Measurements from ENCODE around the gene ACP4.
A peak's percentile ranks its signal among the peaks of the same experiment; 100 is the strongest.

ACP4 gene

DNA sequence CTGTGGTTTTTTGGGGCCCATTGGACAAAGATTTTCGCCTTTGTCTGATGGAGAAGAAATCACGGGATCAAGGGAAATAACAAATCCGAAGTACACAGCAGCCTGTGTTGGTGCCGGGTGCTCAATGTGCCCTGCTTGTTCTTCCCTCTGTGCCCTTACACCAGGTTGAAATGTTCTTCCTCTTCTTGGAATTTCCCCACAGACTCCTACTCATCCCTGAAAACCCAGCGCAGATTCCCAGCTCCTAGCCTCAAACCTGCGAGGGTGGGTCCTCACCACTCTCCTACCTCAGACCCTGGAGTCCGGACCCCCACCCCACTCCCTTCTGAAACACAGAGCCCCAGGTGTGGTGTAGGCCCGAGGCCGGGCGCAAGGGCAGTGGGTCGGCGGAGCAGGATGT lies 4.9 kb upstream of the ACP4 start:
- Mint-ChIP-seq H3K27me3 (peaks cover 15% of the 10 kb centered on the region), H3K4me1 (ENCODE audit: low read depth) (no peaks in the 10 kb centered on the region), H3K36me3 (ENCODE audit: low read depth) (no peaks in the 10 kb centered on the region), H3K9me3 (no peaks in the 10 kb centered on the region), H3K4me3 (no peak overlapping the region), H3K27ac (no peak overlapping the region)

DNA sequence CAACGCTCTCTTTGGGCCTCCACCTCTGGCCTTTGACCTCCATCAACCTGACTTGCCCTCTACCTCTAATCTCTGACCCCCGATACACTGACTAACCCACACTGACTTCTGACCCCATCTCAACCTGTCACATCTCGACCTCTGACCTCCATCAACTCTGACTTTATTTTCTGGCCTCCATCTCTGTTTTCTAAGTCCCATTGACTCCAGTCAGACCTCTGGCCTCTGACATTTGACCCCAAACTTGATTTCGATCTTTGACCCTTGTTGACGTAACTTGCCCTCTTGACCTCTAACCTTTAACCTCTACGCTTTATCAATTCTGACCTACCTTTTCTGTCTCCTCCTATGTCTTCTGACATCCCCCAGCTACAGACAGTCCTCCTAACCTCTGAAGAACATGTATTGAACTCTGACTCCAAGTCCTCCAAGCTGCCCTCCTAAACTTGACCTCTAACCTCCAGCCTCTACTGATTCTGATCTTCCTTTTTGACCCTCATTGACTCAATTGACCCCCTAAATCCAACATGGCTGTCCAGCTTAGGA lies 780 bp downstream of the ACP4 start:
- Mint-ChIP-seq H3K4me3 (no peak overlapping the region), H3K27me3 (no peaks in the 10 kb centered on the region), H3K27ac (no peak overlapping the region), H3K36me3 (ENCODE audit: low read depth) (no peaks in the 10 kb centered on the region), H3K4me1 (ENCODE audit: low read depth) (peaks cover 3% of the 10 kb centered on the region), H3K9me3 (no peaks in the 10 kb centered on the region)

DNA sequence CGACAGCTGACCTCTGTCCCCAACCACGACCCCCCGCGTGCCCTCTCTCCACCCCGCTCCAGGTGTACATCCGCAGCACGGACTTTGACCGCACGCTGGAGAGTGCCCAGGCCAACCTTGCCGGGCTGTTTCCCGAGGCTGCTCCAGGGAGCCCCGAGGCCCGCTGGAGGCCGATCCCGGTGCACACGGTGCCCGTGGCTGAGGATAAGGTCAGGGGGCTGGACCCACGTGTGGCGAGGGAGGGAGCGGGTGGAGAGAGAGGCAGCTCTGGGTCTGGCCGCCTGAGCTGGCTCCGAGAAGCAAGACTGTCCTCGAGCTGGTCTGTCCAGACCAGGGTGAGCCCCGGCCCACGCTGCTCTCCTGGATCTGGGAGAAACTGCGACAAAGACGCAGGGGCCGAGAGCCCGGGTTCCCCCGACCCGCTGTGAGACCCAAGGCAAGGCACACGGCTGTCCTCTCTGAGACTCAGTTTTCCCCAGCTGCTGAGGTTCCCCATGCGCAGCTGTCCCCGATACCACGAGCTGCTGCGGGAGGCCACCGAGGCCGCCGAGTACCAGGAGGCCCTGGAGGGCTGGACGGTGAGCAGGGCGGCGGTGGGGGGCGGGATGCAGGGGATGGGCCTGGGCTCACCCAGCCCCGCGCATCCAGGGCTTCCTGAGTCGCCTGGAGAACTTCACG lies 1.5 kb downstream of the ACP4 start:
- Mint-ChIP-seq H3K36me3 (ENCODE audit: low read depth) (no peaks in the 10 kb centered on the region), H3K4me1 (ENCODE audit: low read depth) (peaks cover 3% of the 10 kb centered on the region), H3K27me3 (no peaks in the 10 kb centered on the region), H3K27ac (no peak overlapping the region), H3K4me3 (no peak overlapping the region), H3K9me3 (no peaks in the 10 kb centered on the region)

GRCh38 chr19:50792272-50793250 lies 2.3 kb downstream of the ACP4 start:
- peaks cover 3% of the 10 kb centered on the region for H3K4me1 Mint-ChIP-seq (ENCODE audit: low read depth)
- H3K27ac Mint-ChIP-seq: no peak overlapping the region
- H3K27me3 Mint-ChIP-seq: no peaks in the 10 kb centered on the region
- H3K9me3 Mint-ChIP-seq: no peaks in the 10 kb centered on the region
- H3K36me3 Mint-ChIP-seq (ENCODE audit: low read depth): peaks cover 7% of the 10 kb centered on the region
- no peak overlapping the region for H3K4me3 Mint-ChIP-seq

GRCh38 chr19:50793558-50794065 lies 3.4 kb downstream of the ACP4 start:
- H3K4me1 Mint-ChIP-seq (ENCODE audit: low read depth): peaks cover 3% of the 10 kb centered on the region
- H3K27ac Mint-ChIP-seq: peak overlapping the region; percentile 26
- no peak overlapping the region for H3K4me3 Mint-ChIP-seq
- no peaks in the 10 kb centered on the region for H3K9me3 Mint-ChIP-seq
- H3K27me3 Mint-ChIP-seq: no peaks in the 10 kb centered on the region
- H3K36me3 Mint-ChIP-seq (ENCODE audit: low read depth): peaks cover 16% of the 10 kb centered on the region

- Mint-ChIP-seq H3K36me3 (ENCODE audit: low read depth) (peaks cover 16% of the 10 kb centered on the region), H3K27me3 (no peaks in the 10 kb centered on the region), H3K4me1 (ENCODE audit: low read depth) (peaks cover 3% of the 10 kb centered on the region), H3K4me3 (peak overlapping the region; percentile 17), H3K9me3 (no peaks in the 10 kb centered on the region), H3K27ac (peak overlapping the region; percentile 38)
These were observed 4.1 kb downstream of the ACP4 start for GRCh38 chr19:50794074-50794875.

DNA sequence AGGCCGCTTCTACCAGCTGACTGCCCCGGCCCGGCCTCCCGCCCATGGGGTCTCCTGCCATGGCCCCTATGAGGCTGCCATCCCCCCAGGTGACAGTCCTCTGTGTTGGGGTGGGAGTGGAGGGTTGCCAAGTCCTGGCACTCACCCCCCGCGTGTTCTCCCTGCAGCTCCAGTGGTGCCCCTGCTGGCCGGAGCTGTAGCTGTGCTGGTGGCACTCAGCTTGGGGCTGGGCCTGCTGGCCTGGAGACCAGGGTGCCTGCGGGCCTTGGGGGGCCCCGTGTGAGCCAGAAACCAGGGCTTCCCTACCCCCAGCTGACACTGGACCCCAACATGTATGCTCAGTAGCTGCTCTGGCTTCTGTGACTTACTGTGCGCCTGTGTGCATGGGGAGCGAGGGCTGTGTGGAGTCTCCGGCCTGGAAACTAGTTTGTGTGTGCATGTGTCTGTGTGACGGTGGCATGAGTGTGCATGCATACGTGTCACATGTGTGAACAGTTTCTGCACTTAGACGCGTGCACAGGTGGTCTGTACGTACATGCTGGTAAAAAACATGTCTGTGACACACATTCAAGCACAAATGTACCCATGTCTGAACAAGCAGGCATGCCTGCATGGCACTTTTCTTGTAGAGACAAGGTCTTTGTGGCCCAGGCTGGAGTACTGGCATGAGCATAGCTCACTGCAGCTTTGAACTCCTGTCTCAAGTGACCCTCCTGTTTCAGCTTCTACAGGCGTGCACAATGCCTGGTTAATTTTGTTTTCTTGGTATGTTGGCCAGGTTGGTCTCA lies 4.9 kb downstream of the ACP4 start:
- Mint-ChIP-seq H3K4me1 (ENCODE audit: low read depth) (peaks cover 4% of the 10 kb centered on the region), H3K27ac (peak overlapping the region; percentile 70), H3K27me3 (no peaks in the 10 kb centered on the region), H3K4me3 (peak overlapping the region; percentile 16), H3K9me3 (no peaks in the 10 kb centered on the region), H3K36me3 (ENCODE audit: low read depth) (peaks cover 19% of the 10 kb centered on the region)

DNA sequence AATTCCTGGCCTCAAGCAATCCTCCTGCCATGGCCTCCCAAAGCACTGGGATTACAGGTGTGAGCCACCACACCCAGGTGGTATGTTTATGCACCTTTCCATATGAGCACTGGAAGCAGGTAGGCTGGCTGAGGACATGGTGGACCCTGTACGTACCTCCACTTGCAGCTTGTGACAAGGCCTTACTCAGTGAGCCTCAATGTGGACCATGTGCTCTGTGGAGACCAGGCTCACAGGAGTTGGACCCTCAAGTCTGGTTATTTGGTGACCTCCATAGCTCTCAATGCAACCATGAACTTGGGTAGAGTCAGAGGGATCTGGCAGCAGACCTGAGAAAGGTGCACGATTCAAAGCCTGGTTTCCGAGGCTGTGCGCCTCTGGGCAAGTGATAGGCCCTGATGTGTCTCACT lies 5.5 kb downstream of the ACP4 start:
- H3K9me3 Mint-ChIP-seq: no peaks in the 10 kb centered on the region
- peak overlapping the region; percentile 77 for H3K27ac Mint-ChIP-seq
- H3K36me3 Mint-ChIP-seq (ENCODE audit: low read depth): peaks cover 23% of the 10 kb centered on the region
- peaks cover 7% of the 10 kb centered on the region for H3K4me1 Mint-ChIP-seq (ENCODE audit: low read depth)
- H3K4me3 Mint-ChIP-seq: no peak overlapping the region
- no peaks in the 10 kb centered on the region for H3K27me3 Mint-ChIP-seq

DNA sequence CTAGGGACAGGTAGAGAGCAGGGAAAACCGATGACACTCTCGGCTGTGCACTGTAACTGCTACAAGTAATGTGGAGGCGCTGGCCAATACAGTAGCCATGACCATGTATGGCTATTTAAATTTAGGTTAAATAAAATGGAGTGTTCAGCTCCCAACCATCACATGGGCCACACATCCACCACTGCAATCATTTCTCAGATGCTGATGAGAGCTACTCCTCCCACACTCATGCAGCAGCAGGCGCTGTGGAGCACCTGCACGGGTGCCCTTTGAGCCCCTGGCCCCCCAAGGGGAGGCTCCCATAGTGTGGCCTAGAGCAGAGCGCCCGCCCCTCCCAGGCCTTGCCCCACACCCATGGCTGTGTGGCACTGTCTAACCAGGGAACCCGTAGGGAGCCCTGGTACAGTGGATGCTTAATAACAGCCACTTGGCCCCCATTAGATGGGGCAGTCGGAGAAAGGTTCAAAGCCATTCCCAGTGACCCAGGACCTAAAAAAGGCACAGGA lies 6.0 kb downstream of the ACP4 start:
- no peaks in the 10 kb centered on the region for H3K27me3 Mint-ChIP-seq
- H3K36me3 Mint-ChIP-seq (ENCODE audit: low read depth): peaks cover 28% of the 10 kb centered on the region
- peaks cover 12% of the 10 kb centered on the region for H3K4me1 Mint-ChIP-seq (ENCODE audit: low read depth)
- H3K9me3 Mint-ChIP-seq: no peaks in the 10 kb centered on the region
- peak overlapping the region; percentile 77 for H3K27ac Mint-ChIP-seq
- H3K4me3 Mint-ChIP-seq: no peak overlapping the region

GRCh38 chr19:50796634-50797428 lies 6.6 kb downstream of the ACP4 start:
- Mint-ChIP-seq H3K27me3 (no peaks in the 10 kb centered on the region), H3K4me3 (no peak overlapping the region), H3K4me1 (ENCODE audit: low read depth) (peaks cover 16% of the 10 kb centered on the region), H3K9me3 (no peaks in the 10 kb centered on the region), H3K36me3 (ENCODE audit: low read depth) (peaks cover 31% of the 10 kb centered on the region), H3K27ac (no peak overlapping the region)

DNA sequence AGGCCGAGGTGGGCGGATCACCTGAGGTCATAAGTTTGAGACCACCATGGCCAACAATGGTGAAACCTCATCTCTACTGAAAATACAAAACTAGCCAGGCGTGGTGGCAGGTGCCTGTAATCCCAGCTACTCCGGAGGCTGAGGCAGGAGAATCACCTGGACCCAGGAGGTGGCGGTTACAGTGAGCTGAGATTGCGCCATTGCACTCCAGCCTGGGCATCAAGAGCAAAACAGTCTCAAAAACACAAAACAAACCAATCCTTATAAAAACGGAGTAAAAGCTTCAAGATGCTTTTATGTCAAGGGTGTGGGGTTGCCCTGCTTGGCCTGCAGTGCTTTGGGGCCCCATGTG lies 7.2 kb downstream of the ACP4 start:
- H3K4me1 Mint-ChIP-seq (ENCODE audit: low read depth): peaks cover 21% of the 10 kb centered on the region
- H3K27me3 Mint-ChIP-seq: no peaks in the 10 kb centered on the region
- no peak overlapping the region for H3K27ac Mint-ChIP-seq
- no peak overlapping the region for H3K4me3 Mint-ChIP-seq
- H3K36me3 Mint-ChIP-seq (ENCODE audit: low read depth): peaks cover 37% of the 10 kb centered on the region
- H3K9me3 Mint-ChIP-seq: no peaks in the 10 kb centered on the region

DNA sequence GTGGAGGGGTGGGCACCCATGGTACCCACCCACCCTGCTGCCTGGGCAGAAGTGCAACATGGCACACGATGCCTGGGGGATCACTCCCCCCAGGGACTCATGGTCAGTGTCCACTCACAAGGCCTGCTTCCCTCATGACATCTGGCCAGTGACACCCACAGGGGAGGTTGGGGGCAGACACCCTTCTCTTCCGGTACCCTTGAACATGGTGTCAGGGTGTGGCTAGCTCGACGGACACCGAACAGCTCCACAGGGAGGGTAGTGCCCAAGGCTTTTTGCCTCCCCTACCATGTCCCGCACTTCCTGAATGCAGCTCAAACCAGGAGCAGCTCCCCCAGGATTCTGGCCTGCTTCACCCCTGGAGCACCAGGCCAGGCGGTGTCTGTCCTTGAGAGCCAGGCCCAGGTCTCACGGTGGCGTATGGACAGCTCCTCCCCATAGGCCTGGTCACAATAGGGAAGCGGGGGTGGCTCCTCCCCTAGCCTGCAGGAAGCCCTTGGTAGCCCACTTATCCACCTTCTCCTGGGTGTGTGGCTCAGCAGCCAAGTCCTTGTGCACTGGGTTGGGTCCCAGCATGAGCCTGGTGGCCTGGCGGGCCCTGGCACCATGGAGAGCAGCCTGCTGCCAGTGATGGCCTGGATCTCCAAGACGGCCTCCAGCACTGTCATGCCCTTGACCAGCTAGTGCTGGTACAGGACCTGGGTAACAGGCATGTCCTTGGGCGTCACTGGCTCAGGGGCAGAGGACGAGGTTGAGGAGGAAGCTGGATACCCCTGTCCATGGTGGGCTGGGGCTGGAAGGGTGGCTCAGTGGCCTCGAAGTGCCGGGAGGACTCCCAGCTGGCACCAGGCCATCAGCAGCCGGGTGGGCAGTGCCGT lies 7.8 kb downstream of the ACP4 start:
- H3K4me1 Mint-ChIP-seq (ENCODE audit: low read depth): peaks cover 27% of the 10 kb centered on the region
- H3K9me3 Mint-ChIP-seq: no peaks in the 10 kb centered on the region
- no peaks in the 10 kb centered on the region for H3K27me3 Mint-ChIP-seq
- no peak overlapping the region for H3K27ac Mint-ChIP-seq
- H3K36me3 Mint-ChIP-seq (ENCODE audit: low read depth): peaks cover 43% of the 10 kb centered on the region
- H3K4me3 Mint-ChIP-seq: no peak overlapping the region
